SJCRH30 (cell line): ENCODE results near the gene IZUMO1R. TPM values are rescaled to one million over a fixed set of nuclear protein-coding genes. Genes with fewer than 3 reads are reported as not detected.
"Not testable (repeated sequence)": the region's sequence is repeated elsewhere in the genome, so short reads cannot be mapped to it uniquely, and the experiment has no call there.

Source experiments
- DNase-seq, 2 experiments: peaks; one replicate each; pipeline ENCODE4 v3.0.0-alpha.2; 2015 to 2020
- H3K27ac ChIP-seq: fragments of 250-450 bp; sonication (Bioruptor Pico); 2 replicates; pipeline ENCODE4 v1.5.1; 2020; ENCODE audit warnings: mild to moderate bottlenecking, moderate library complexity
- H3K27me3 ChIP-seq: fragments of 250-450 bp; sonication (Bioruptor Pico); 2 replicates; pipeline ENCODE4 v1.5.1; 2020; ENCODE audit warnings: mild to moderate bottlenecking, moderate library complexity
- H3K36me3 ChIP-seq: fragments of 250-450 bp; sonication (Bioruptor Pico); 2 replicates; pipeline ENCODE4 v1.5.1; 2020; ENCODE audit warnings: mild to moderate bottlenecking, moderate library complexity
- H3K4me1 ChIP-seq: fragments of 250-450 bp; sonication (Bioruptor Pico); 2 replicates; pipeline ENCODE4 v1.5.1; 2020; ENCODE audit warnings: mild to moderate bottlenecking, moderate library complexity
- H3K4me3 ChIP-seq: fragments of 250-450 bp; sonication (Bioruptor Pico); 2 replicates; pipeline ENCODE4 v1.5.1; 2020; ENCODE audit warnings: mild to moderate bottlenecking, moderate library complexity
- H3K9me3 ChIP-seq: fragments of 250-450 bp; sonication (Bioruptor Pico); replicated peaks from 2 replicates; pipeline ENCODE4 v1.5.1; 2020; ENCODE audit warnings: mild to moderate bottlenecking, moderate library complexity
- total RNA-seq: library from RNA; depleted of rRNA; stranded (reverse); fragments of >200 nt; shearing (Covaris generic); gene quantifications from 2 replicates; pipeline ENCODE4 v1.2.3, GENCODE V29; 2014; rRNA removed

IZUMO1R gene
- total RNA-seq, 1 experiment from 2014 or later, result not detected

- Histone ChIP-seq H3K36me3 (no peaks in the 10 kb centered on the region), H3K9me3 (no peaks in the 10 kb centered on the region), H3K27me3 (no peaks in the 10 kb centered on the region), H3K4me1 (no peaks in the 10 kb centered on the region), H3K4me3 (no peak overlapping the region), H3K27ac (no peak overlapping the region)
- DNase-seq, result no peak
Measured at GRCh38 chr11:94343495-94343894, 39.1 kb downstream of the IZUMO1R start.

DNA sequence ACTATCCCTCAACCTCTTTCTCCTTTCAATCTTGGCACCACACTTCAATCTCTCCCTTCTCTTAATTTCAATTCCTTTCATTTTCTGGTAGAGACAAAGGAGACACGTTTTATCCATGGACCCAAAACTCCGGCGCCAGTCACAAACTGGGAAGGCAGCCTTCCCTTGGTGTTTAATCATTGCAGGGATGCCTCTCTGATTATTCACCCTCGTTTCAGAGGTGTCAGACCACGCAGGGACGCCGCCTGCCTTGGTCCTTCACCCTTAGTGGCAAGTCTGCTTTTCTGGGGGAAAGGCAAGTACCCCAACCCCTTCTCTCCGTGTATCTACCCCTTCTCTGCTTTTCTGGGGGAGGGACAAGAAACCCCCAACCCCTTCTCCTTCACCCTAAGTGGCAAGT, 41.9 kb downstream of the IZUMO1R start:
- not testable (repeated sequence) for H3K4me3 ChIP-seq, DNase-seq, H3K27ac ChIP-seq, H3K9me3 ChIP-seq, H3K4me1 ChIP-seq, H3K36me3 ChIP-seq, H3K27me3 ChIP-seq

DNA sequence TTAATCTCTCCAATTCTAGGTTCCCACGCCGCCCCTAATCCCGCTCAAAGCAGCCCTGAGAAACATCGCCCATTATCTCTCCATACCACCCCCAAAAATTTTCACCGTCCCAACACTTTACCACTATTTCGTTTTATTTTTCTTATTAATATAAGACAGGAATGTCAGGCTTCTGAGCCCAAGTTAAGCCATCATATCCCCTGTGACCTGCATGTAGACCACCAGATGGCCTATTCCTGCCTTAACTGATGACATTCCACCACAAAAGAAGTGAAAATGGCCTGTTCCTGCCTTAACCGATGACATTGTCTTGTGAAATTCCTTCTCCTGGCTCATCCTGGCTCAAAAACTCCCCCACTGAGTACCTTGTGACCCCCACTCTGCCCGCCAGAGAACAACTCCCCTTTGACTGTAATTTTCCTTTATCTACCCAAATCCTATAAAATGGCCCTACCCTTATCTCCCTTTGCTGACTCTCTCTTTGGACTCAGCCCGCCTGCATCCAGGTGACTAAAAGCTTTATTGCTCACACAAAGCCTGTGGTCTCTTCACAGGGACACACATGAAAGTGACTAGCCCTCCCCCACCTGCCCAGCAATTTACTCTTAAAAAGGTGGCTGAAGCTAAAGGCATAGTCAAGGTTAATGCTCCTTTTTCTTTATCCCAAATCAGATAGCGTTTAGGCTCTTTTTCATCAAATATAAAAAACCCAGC, 46.6 kb downstream of the IZUMO1R start:
- H3K9me3 ChIP-seq, H3K4me3 ChIP-seq, H3K27me3 ChIP-seq, H3K4me1 ChIP-seq, DNase-seq, H3K27ac ChIP-seq, H3K36me3 ChIP-seq: not testable (repeated sequence)

Other genes starting within 250 kb of the IZUMO1R start
- gene PANX1, start 175.7 kb upstream of the IZUMO1R start, total RNA-seq, result 22.1 and 22.5 TPM in 2 replicates
- 0.04 and 0.05 TPM in 2 replicates for gene GPR83, start 96.8 kb downstream of the IZUMO1R start, total RNA-seq
- gene MRE11, start 189.3 kb downstream of the IZUMO1R start, total RNA-seq, result 30.6 and 34.6 TPM in 2 replicates
- gene ANKRD49, start 189.4 kb downstream of the IZUMO1R start, total RNA-seq, result 14.5 and 14.9 TPM in 2 replicates
- gene C11orf97, start 207.9 kb downstream of the IZUMO1R start, total RNA-seq, result not detected in 2 replicates
- gene FUT4, start 239.3 kb downstream of the IZUMO1R start, total RNA-seq, result 0.42 and 0.46 TPM in 2 replicates